ENCODE results near the gene TRIM15. TPM values are rescaled to one million over a fixed set of nuclear protein-coding genes. Genes with fewer than 3 reads are reported as not detected.

Gene TRIM15
- total and polyA plus RNA-seq, 12 donors = not detected

GRCh38 chr6:30154709-30155519 lies 8.4 kb upstream of the TRIM15 start:
- WGBS, 4 donors = 42 to 67% (median 56%) methylated on average over 11 to 12 of the region's 12 CpGs
- H3K27ac ChIP-seq = no peak overlapping the region
- intact Hi-C loops (cut with DNase I) = no loop called here
- H3K27me3 ChIP-seq = peaks cover 10% of the 10 kb centered on the region
- no peak overlapping the region for H3K4me3 ChIP-seq
- H3K4me1 ChIP-seq (replicated peaks in 1 of 2) = no peaks in the 10 kb centered on the region
- no peak for TF ChIP-seq POLR2A (IDR thresholded peaks at IDR 0.05)
- no peak for TF ChIP-seq CTCF (IDR thresholded peaks at IDR 0.05)
- H3K36me3 ChIP-seq (replicated peaks in 1 of 2) = no peaks in the 10 kb centered on the region
- DNase-seq = peak in 3 of 7 donors; percentile 27 to 30 (median 29)
- H3K9me3 ChIP-seq (replicated peaks in 1 of 3) = no peaks in the 10 kb centered on the region

GRCh38 chr6:30155520-30156261 lies 7.7 kb upstream of the TRIM15 start:
- intact Hi-C loops (cut with DNase I) = no loop called here
- no peaks in the 10 kb centered on the region for H3K9me3 ChIP-seq (replicated peaks in 1 of 3)
- H3K4me1 ChIP-seq (replicated peaks in 1 of 2) = no peaks in the 10 kb centered on the region
- H3K27me3 ChIP-seq = peaks cover 13% of the 10 kb centered on the region
- H3K27ac ChIP-seq = no peak overlapping the region
- DNase-seq = no peak
- 87 to 92% (median 91%) methylated on average over 2 of the region's 2 CpGs for whole genome bisulfite sequencing, 4 donors
- H3K4me3 ChIP-seq = no peak overlapping the region
- TF ChIP-seq POLR2A (IDR thresholded peaks at IDR 0.05) = no peak
- no peak for TF ChIP-seq CTCF (IDR thresholded peaks at IDR 0.05)
- H3K36me3 ChIP-seq (replicated peaks in 1 of 2) = no peaks in the 10 kb centered on the region

- H3K27me3 ChIP-seq = peaks cover 13% of the 10 kb centered on the region
- H3K27ac ChIP-seq = peak overlapping the region in 1 of 5 donors; percentile 2
- H3K9me3 ChIP-seq (replicated peaks in 1 of 3) = no peaks in the 10 kb centered on the region
- H3K36me3 ChIP-seq (replicated peaks in 1 of 2) = no peaks in the 10 kb centered on the region
- H3K4me3 ChIP-seq = no peak overlapping the region
- peak in 6 of 7 donors; percentile 23 to 66 (median 48) for DNase-seq
- WGBS, 4 donors = 24 to 40% (median 33%) methylated on average over 4 of the region's 4 CpGs
- intact Hi-C loops (cut with DNase I) = no loop called here
- H3K4me1 ChIP-seq (replicated peaks in 1 of 2) = no peaks in the 10 kb centered on the region
- no peak for TF ChIP-seq POLR2A (IDR thresholded peaks at IDR 0.05)
- no peak for TF ChIP-seq CTCF (IDR thresholded peaks at IDR 0.05)
These were observed 7.1 kb upstream of the TRIM15 start for GRCh38 chr6:30156262-30156599.

GRCh38 chr6:30156774-30157173 lies 6.6 kb upstream of the TRIM15 start:
- Histone ChIP-seq H3K27ac (peak overlapping the region in 1 of 5 donors; percentile 2), H3K36me3 (replicated peaks in 1 of 2) (no peaks in the 10 kb centered on the region), H3K4me3 (no peak overlapping the region), H3K27me3 (peaks cover 13% of the 10 kb centered on the region), H3K9me3 (replicated peaks in 1 of 3) (no peaks in the 10 kb centered on the region), H3K4me1 (replicated peaks in 1 of 2) (no peaks in the 10 kb centered on the region)
- no peak for TF ChIP-seq CTCF (IDR thresholded peaks at IDR 0.05)
- intact Hi-C loops (cut with DNase I) = no loop called here
- 79 to 89% (median 86%) methylated on average over 9 of the region's 9 CpGs for WGBS, 4 donors
- no peak for DNase-seq

Data from adrenal gland (tissue), 12 donors.